ENCODE measurements around the gene GLP1R.

- TF ChIP-seq CTCF (conservative IDR thresholded peaks at IDR 0.05; ENCODE audit: low read length) (no peak), EZH2phosphoT487 (IDR thresholded peaks at IDR 0.05; ENCODE audit: borderline replicate concordance) (no peak)
Measured at GRCh38 chr6:39108041-39108839, 59.7 kb downstream of the GLP1R start.

All from Loucy (cell line).